SK-N-SH treated with all-trans-retinoic acid at 6 μM for 48 hours (cell line): ENCODE results near the gene UTP4.

Experiments used
- ISL1 ChIP-seq: fragments of 250-450 bp; sonication (Bioruptor Pico); IDR thresholded peaks from 2 replicates; pipeline ENCODE4 v2.1.2; 2022; ENCODE audit warnings: mild to moderate bottlenecking, moderate library complexity
- PATZ1 ChIP-seq: fragments of 250-450 bp; sonication (Bioruptor Pico); IDR thresholded peaks from 2 replicates; pipeline ENCODE4 v1.8.0; 2020; ENCODE audit warnings: mild to moderate bottlenecking, moderate library complexity, borderline replicate concordance

- TF ChIP-seq ISL1 (CRISPR knock-in tag): no peak
- no peak for TF ChIP-seq PATZ1 (CRISPR knock-in tag)
Observed at GRCh38 chr16:69195369-69196029, 63.0 kb downstream of the UTP4 start.
